ENCODE results near the gene PIEZO2. TPM values are rescaled to one million over a fixed set of nuclear protein-coding genes. Genes with fewer than 3 reads are reported as not detected.
"Not testable (repeated sequence)": the region's sequence is repeated elsewhere in the genome, so short reads cannot be mapped to it uniquely, and the experiment has no call there.

The PIEZO2 gene
- total RNA-seq, 1 donor from 2014 or later = 50.1 TPM

DNA sequence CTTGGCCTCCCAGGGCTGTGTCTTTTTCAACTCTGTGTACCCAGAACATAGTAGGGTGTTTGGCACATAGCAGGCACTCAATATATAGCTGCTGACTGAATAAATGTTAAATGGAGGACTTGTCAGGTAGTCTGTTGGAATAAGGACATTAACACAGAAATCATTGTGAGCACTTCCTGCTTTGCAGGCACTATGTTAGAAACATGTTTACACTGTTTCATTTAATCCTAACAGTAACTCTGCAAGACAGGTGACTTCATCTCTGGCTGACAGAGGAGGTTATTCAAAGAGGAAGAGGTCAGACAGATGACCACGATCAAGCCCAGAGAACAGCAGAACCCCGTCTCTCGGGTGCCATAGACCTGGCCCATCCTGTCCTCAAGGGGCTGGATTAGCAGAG is 28.0 kb upstream of the PIEZO2 start:
- peaks cover 3% of the 10 kb centered on the region for H3K36me3 Mint-ChIP-seq (ENCODE audit: unreplicated experiment)
- TF ChIP-seq CTCF (IDR thresholded peaks at IDR 0.05; ENCODE audit: partially characterized antibody, unreplicated experiment) = no peak
- H3K9me3 Mint-ChIP-seq (ENCODE audit: unreplicated experiment) = no peaks in the 10 kb centered on the region
- H3K27me3 Mint-ChIP-seq (ENCODE audit: unreplicated experiment) = no peaks in the 10 kb centered on the region
- no peak for DNase-seq
- H3K4me3 Mint-ChIP-seq (ENCODE audit: unreplicated experiment) = no peak overlapping the region
- H3K27ac Mint-ChIP-seq (ENCODE audit: unreplicated experiment) = no peak overlapping the region
- H3K4me1 Mint-ChIP-seq (ENCODE audit: low read depth, unreplicated experiment) = no peaks in the 10 kb centered on the region

DNA sequence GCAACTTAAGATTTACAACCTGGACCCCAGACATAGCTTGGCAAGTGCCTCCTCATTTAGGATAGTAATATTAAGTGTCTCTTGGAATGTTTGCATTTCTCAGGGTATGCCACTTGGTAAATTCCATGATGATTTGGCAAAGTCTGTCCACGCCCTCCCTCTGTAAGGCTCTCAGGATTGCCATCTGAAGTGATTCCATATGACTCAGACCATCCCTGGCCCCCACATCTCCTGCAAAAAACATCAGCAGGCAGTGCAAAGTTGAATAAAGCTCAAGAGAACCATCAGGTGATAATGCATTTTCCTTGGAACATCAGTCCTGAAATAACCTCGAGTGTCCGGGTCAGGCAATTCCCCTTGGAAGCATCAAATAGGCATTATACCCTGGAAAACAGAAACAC is 27.1 kb upstream of the PIEZO2 start:
- no peak for DNase-seq
- Mint-ChIP-seq H3K27me3 (ENCODE audit: unreplicated experiment) (no peaks in the 10 kb centered on the region), H3K4me3 (ENCODE audit: unreplicated experiment) (no peak overlapping the region), H3K36me3 (ENCODE audit: unreplicated experiment) (peaks cover 4% of the 10 kb centered on the region), H3K27ac (ENCODE audit: unreplicated experiment) (no peak overlapping the region), H3K9me3 (ENCODE audit: unreplicated experiment) (no peaks in the 10 kb centered on the region), H3K4me1 (ENCODE audit: low read depth, unreplicated experiment) (no peaks in the 10 kb centered on the region)
- TF ChIP-seq CTCF (IDR thresholded peaks at IDR 0.05; ENCODE audit: partially characterized antibody, unreplicated experiment) = no peak

DNA sequence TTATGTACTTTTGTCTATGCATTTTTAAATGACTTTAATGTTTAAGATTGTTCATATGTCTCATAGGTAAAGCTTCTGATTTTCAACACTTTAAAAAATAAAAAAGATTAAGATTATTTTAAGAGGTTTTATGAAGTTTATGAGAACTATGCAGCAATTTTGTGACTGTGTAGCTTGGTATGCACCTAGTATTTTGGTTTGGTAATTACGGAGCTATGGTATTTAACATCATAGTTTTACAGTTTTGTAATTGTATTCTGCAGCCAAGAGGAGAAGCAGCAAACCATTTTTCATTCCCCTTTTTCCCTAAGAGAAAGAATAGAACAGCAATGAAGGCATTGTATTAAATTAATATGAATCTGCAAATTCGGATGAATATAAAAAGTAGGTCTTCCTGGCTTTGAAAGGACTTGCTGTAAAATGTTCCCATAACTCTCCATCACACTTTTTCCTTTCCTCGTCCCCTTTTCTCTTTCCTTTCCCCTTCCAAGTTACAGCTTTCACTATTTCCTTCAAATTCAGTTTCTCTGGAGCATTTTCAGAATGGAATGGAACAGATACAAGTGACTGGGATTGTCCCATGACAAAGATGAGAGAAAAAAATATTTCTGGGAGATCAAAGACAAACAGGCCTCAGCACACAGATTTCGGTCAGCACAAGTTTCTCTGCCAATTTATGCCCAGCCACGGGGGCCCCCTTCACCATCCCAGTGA is 26.1 kb upstream of the PIEZO2 start:
- TF ChIP-seq CTCF (IDR thresholded peaks at IDR 0.05; ENCODE audit: partially characterized antibody, unreplicated experiment) = no peak
- Mint-ChIP-seq H3K36me3 (ENCODE audit: unreplicated experiment) (peaks cover 4% of the 10 kb centered on the region), H3K27me3 (ENCODE audit: unreplicated experiment) (no peaks in the 10 kb centered on the region), H3K27ac (ENCODE audit: unreplicated experiment) (no peak overlapping the region), H3K4me3 (ENCODE audit: unreplicated experiment) (no peak overlapping the region), H3K4me1 (ENCODE audit: low read depth, unreplicated experiment) (no peaks in the 10 kb centered on the region), H3K9me3 (ENCODE audit: unreplicated experiment) (no peaks in the 10 kb centered on the region)
- no peak for DNase-seq

- DNase-seq; H3K27ac Mint-ChIP-seq (ENCODE audit: unreplicated experiment); H3K36me3 Mint-ChIP-seq (ENCODE audit: unreplicated experiment); H3K27me3 Mint-ChIP-seq (ENCODE audit: unreplicated experiment); H3K4me1 Mint-ChIP-seq (ENCODE audit: low read depth, unreplicated experiment); H3K9me3 Mint-ChIP-seq (ENCODE audit: unreplicated experiment); H3K4me3 Mint-ChIP-seq (ENCODE audit: unreplicated experiment): not testable (repeated sequence)
These were observed 24.8 kb upstream of the PIEZO2 start for GRCh38 chr18:11174179-11174578.

DNA sequence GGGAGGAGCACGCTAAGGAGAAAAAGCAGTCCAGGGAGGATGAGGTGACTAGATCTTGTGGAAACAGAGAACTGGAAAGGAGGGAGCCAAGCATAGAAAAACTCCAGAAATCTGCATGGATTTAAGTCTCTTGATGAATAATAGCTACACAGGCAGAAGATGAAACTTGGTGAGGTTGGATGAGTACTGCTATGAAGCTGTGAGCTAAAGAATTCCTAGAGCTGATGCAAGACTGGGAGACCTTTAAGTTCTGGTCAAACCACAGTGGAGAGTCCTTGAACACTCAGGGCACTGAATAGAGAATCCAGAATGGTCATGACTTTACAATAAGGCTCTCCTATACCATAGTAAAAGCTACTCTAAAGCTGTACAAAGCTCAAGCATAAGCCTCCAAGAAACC is 18.4 kb upstream of the PIEZO2 start:
- Mint-ChIP-seq H3K27me3 (ENCODE audit: unreplicated experiment) (no peaks in the 10 kb centered on the region), H3K9me3 (ENCODE audit: unreplicated experiment) (peaks cover 3% of the 10 kb centered on the region), H3K4me1 (ENCODE audit: low read depth, unreplicated experiment) (no peaks in the 10 kb centered on the region), H3K4me3 (ENCODE audit: unreplicated experiment) (no peak overlapping the region), H3K36me3 (ENCODE audit: unreplicated experiment) (peaks cover 8% of the 10 kb centered on the region), H3K27ac (ENCODE audit: unreplicated experiment) (no peak overlapping the region)
- DNase-seq = no peak
- TF ChIP-seq CTCF (IDR thresholded peaks at IDR 0.05; ENCODE audit: partially characterized antibody, unreplicated experiment) = no peak

Measured in glutamatergic neuron (in vitro differentiated cells).